PC-3 (cell line): ENCODE measurements around the gene LY86. TPM values are rescaled to one million over a fixed set of nuclear protein-coding genes. Genes with fewer than 3 reads are reported as not detected.

Source experiments
- ATAC-seq: fragments of 200-7000 bp; cut with Tn5 transposase; 2 replicates; pipeline ENCODE4 v1.9.1; 2020; ENCODE audit warnings: mild to moderate bottlenecking, moderate library complexity
- BruUV-seq: library from RNA; stranded (reverse); fragments of 400-500 nt; replicated peaks from 2 replicates; lab custom pipeline; 2021; lab: Mats Ljungman, UMichigan
- CTCF ChIA-PET: fragments of 300-600 bp; sonication (Branson Sonifier 250); formaldehyde crosslinking; loops from one replicate; lab custom pipeline; 2022; ENCODE audit warnings: antibody characterized with exemption; lab: Charles Lee
- POLR2A ChIA-PET: fragments of 300-600 bp; sonication (Branson Sonifier 250); formaldehyde crosslinking; loops from one replicate; lab custom pipeline; 2022; ENCODE audit warnings: antibody characterized with exemption; ENCODE audit not compliant: unreplicated experiment; lab: Charles Lee
- DNase-seq: peaks from one replicate; pipeline ENCODE4 v3.0.0-alpha.2; 2015
- H2AFZ ChIP-seq: fragments of 300-600 bp; sonication (generic); 2 replicates; pipeline ENCODE4 v1.6.0; 2016; ENCODE audit warnings: antibody characterized with exemption, low read length
- H3F3A ChIP-seq: fragments of 300-600 bp; sonication (generic); one replicate; pipeline ENCODE4 v1.6.0; 2017; ENCODE audit warnings: antibody characterized with exemption, low read length, control low read depth, mild to moderate bottlenecking; ENCODE audit not compliant: unreplicated experiment
- H3K27ac ChIP-seq: fragments of 300-600 bp; sonication (generic); 2 replicates; pipeline ENCODE4 v1.5.1; 2016; ENCODE audit warnings: mild to moderate bottlenecking, low read length
- H3K27me3 ChIP-seq: fragments of 300-600 bp; sonication (generic); 2 replicates; pipeline ENCODE4 v1.6.1; 2016; ENCODE audit warnings: low read length, mixed read lengths
- H3K36me3 ChIP-seq: fragments of 300-600 bp; sonication (generic); 2 replicates; pipeline ENCODE4 v1.6.1; 2016; ENCODE audit warnings: low read depth, mixed run types, low read length, mixed read lengths
- H3K4me1 ChIP-seq: fragments of 300-600 bp; sonication (generic); 2 replicates; pipeline ENCODE4 v1.5.1; 2016; ENCODE audit warnings: low read length; ENCODE audit not compliant: insufficient read depth
- H3K4me2 ChIP-seq: fragments of 300-600 bp; sonication (generic); 2 replicates; pipeline ENCODE4 v1.6.0; 2016; ENCODE audit warnings: low read length
- H3K4me3 ChIP-seq: fragments of 300-600 bp; sonication (generic); 2 replicates; pipeline ENCODE4 v1.5.1; 2016; ENCODE audit warnings: mild to moderate bottlenecking, low read length, mixed read lengths
- H3K79me2 ChIP-seq: fragments of 300-600 bp; sonication (generic); 2 replicates; pipeline ENCODE4 v1.6.1; 2017; ENCODE audit warnings: low read length, mixed read lengths
- H3K9ac ChIP-seq: fragments of 300-600 bp; sonication (generic); 2 replicates; pipeline ENCODE4 v1.6.0; 2016; ENCODE audit warnings: mild to moderate bottlenecking, low read length
- H3K9me2 ChIP-seq: fragments of 300-600 bp; sonication (generic); replicated peaks from 2 replicates; pipeline ENCODE4 v1.6.1; 2016; ENCODE audit warnings: mixed run types, low read length, mixed read lengths
- H3K9me3 ChIP-seq: fragments of 300-600 bp; sonication (generic); 2 replicates; pipeline ENCODE4 v1.6.1; 2016; ENCODE audit warnings: low read length, mixed read lengths
- H4K20me1 ChIP-seq: fragments of 300-600 bp; sonication (generic); 2 replicates; pipeline ENCODE4 v1.6.1; 2016; ENCODE audit warnings: low read length, mixed read lengths
- CTCF ChIP-seq: fragments of 300-600 bp; sonication (generic); conservative IDR thresholded peaks from 2 replicates; pipeline ENCODE4 v1.5.1; 2017; ENCODE audit warnings: antibody characterized with exemption, low read depth, mild to moderate bottlenecking, low read length
- EZH2 ChIP-seq: fragments of 300-600 bp; sonication (generic); IDR thresholded peaks from one replicate; pipeline ENCODE4 v1.6.1; 2017; ENCODE audit warnings: antibody characterized with exemption, mild to moderate bottlenecking, low read length; ENCODE audit not compliant: unreplicated experiment
- EZH2phosphoT487 ChIP-seq: fragments of 300-600 bp; sonication (generic); IDR thresholded peaks from 2 replicates; pipeline ENCODE4 v1.6.1; 2018; ENCODE audit warnings: mild to moderate bottlenecking, antibody characterized with exemption, low read length, borderline replicate concordance
- intact Hi-C: fragments of 100-400 bp; cut with micrococcal nuclease; formaldehyde crosslinking; loops from 2 replicates; pipeline ENCODE4 v1.9.0; 2023
- total RNA-seq: library from RNA; depleted of rRNA; stranded (reverse); fragments of >200 nt; gene quantifications from 2 replicates; pipeline ENCODE4 v1.2.3, GENCODE V29; 2014

The LY86 gene
- total RNA-seq, 1 experiment from 2014 or later, result not detected

- no peaks in the 10 kb centered on the region for H4K20me1 ChIP-seq
- H3K36me3 ChIP-seq, result no peaks in the 10 kb centered on the region
- no peaks in the 10 kb centered on the region for H3K27me3 ChIP-seq
- peak overlapping the region; percentile 66; the same call in 1 of the 2 replicates for H2AFZ ChIP-seq
- ChIA-PET POLR2A (interaction anchor here (0.6 kb wide), 2 partner anchors 420 to 1282 kb away, joined by 4 to 6 read pairs; no protein-coding TSS in a partner anchor), CTCF (interaction anchor here (0.6 to 1.5 kb wide), 3 partner anchors 9 to 582 kb away, joined by 3 to 8 read pairs (median 3); no protein-coding TSS in a partner anchor)
- H3K79me2 ChIP-seq, result no peaks in the 10 kb centered on the region
- peak overlapping the region; percentile 70 for H3K4me2 ChIP-seq
- no peak for TF ChIP-seq EZH2
- no peak for TF ChIP-seq EZH2phosphoT487
- TF ChIP-seq CTCF, result no peak
- ATAC-seq, result no peak
- BruUV-seq, result TSS peak; percentile 94
- no peaks in the 10 kb centered on the region for H3K9me3 ChIP-seq
- H3F3A ChIP-seq, result no peaks in the 10 kb centered on the region
- H3K9ac ChIP-seq, result peak overlapping the region; percentile 32; the same call in 1 of the 2 replicates
- peaks cover 42% of the 10 kb centered on the region for H3K4me1 ChIP-seq
- intact Hi-C loops, result loop anchor here (5.0 kb wide), 3 partner anchors 126 to 456 kb away; no protein-coding TSS in a partner anchor
- DNase-seq, result no peak
- H3K27ac ChIP-seq, result 0 out of 2 replicates have a peak overlapping the region, but pooled peaks have one; percentile 19
- H3K4me3 ChIP-seq, result peak overlapping the region; percentile 39; the same call in 1 of the 2 replicates
- H3K9me2 ChIP-seq, result no peaks in the 10 kb centered on the region
Measured at GRCh38 chr6:6686176-6686575, 97.7 kb downstream of the LY86 start.

GRCh38 chr6:6686748-6687601, 98.5 kb downstream of the LY86 start:
- POLR2A ChIA-PET, result interaction anchor here (0.6 kb wide), 2 partner anchors 419 to 1283 kb away, joined by 4 to 6 read pairs; no protein-coding TSS in a partner anchor
- peaks cover 42% of the 10 kb centered on the region for H3K4me1 ChIP-seq
- peak overlapping the region; percentile 56 for H3K9ac ChIP-seq
- ATAC-seq (peak; percentile 79), DNase-seq (peak; percentile 99)
- peak overlapping the region; percentile 52 for H3K4me3 ChIP-seq
- peak overlapping the region; percentile 66 for H2AFZ ChIP-seq
- no peak for TF ChIP-seq EZH2phosphoT487
- no peak for TF ChIP-seq CTCF
- no peak for TF ChIP-seq EZH2
- no peaks in the 10 kb centered on the region for H3K36me3 ChIP-seq
- no TSS peak for BruUV-seq
- H3K9me2 ChIP-seq, result no peaks in the 10 kb centered on the region
- no peaks in the 10 kb centered on the region for H3K79me2 ChIP-seq
- no peaks in the 10 kb centered on the region for H4K20me1 ChIP-seq
- no peaks in the 10 kb centered on the region for H3K27me3 ChIP-seq
- H3K4me2 ChIP-seq, result peak overlapping the region; percentile 84
- intact Hi-C loops, result loop anchor here (5.0 kb wide), 3 partner anchors 125 to 455 kb away; no protein-coding TSS in a partner anchor
- peak overlapping the region; percentile 77 for H3K27ac ChIP-seq
- no peaks in the 10 kb centered on the region for H3F3A ChIP-seq
- CTCF ChIA-PET, result interaction anchor here (0.6 to 1.5 kb wide), 4 partner anchors 10 to 581 kb away, joined by 3 to 8 read pairs (median 4); no protein-coding TSS in a partner anchor
- H3K9me3 ChIP-seq, result no peaks in the 10 kb centered on the region
